IPS DF 6.9 (cell line): ENCODE data around the gene CTXND2.
"Not testable (repeated sequence)": the region's sequence is repeated elsewhere in the genome, so short reads cannot be mapped to it uniquely, and the experiment has no call there.

Experiments used
- DNase-seq: peaks from one replicate; pipeline ENCODE4 v3.0.0-alpha.2; 2013; ENCODE audit warnings: low read depth, low spot score
- H3K27ac ChIP-seq: one replicate; pipeline ENCODE4 v1.5.1; 2013; ENCODE audit warnings: low read length, control low read depth
- H3K27me3 ChIP-seq: 2 replicates; pipeline ENCODE4 v1.6.1; 2013; ENCODE audit warnings: mild to moderate bottlenecking, low read length; ENCODE audit not compliant: control insufficient read depth, insufficient read depth
- H3K36me3 ChIP-seq: 2 replicates; pipeline ENCODE4 v1.6.1; 2013; ENCODE audit warnings: low read length; ENCODE audit not compliant: control insufficient read depth, insufficient read depth
- H3K4me1 ChIP-seq: 2 replicates; pipeline ENCODE4 v1.6.1; 2013; ENCODE audit warnings: low read length; ENCODE audit not compliant: control insufficient read depth, insufficient read depth
- H3K4me3 ChIP-seq: 2 replicates; pipeline ENCODE4 v1.5.1; 2013; ENCODE audit warnings: mild to moderate bottlenecking, low read length
- H3K9me3 ChIP-seq: 2 replicates; pipeline ENCODE4 v1.6.1; 2013; ENCODE audit warnings: low read length, inconsistent platforms; ENCODE audit not compliant: control insufficient read depth, insufficient read depth
- WGBS: extraction: QIAGEN DNeasy Blood & Tissue Kit; methylation state at CpG from one replicate; pipeline ENCODE4 v1.1.7; 2013; ENCODE audit warnings: mixed read lengths, missing lambda C conversion rate; ENCODE audit not compliant: insufficient read length, insufficient coverage; 5-methylcytosine and 5-hydroxymethylcytosine counted together

Gene CTXND2

DNA sequence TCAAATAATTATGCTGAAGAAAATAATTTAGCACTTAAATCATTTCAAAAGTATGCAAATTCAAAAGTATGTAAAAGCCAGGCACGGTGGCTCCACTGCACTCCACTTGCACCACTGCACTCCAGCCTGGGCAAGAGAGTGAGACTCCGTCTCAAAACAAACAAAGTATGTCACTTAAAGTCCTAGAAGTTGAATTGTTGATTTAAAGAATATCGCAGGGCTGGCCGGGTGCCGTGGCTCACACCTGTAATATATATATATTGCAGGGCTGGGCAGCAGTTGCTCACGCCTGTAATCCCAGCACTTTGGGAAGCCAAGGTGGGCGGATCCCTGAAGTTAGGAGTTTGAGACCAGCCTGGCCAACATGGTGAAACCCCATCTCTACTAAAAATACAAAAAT, 30.5 kb downstream of the CTXND2 start:
- Histone ChIP-seq H3K36me3 (no peaks in the 10 kb centered on the region), H3K4me1 (no peaks in the 10 kb centered on the region), H3K27ac (no peak overlapping the region), H3K27me3 (no peaks in the 10 kb centered on the region), H3K9me3 (no peaks in the 10 kb centered on the region), H3K4me3 (no peak overlapping the region)
- no peak for DNase-seq
- no CpG with 5 or more reads among the region's 7 CpGs for WGBS

DNA sequence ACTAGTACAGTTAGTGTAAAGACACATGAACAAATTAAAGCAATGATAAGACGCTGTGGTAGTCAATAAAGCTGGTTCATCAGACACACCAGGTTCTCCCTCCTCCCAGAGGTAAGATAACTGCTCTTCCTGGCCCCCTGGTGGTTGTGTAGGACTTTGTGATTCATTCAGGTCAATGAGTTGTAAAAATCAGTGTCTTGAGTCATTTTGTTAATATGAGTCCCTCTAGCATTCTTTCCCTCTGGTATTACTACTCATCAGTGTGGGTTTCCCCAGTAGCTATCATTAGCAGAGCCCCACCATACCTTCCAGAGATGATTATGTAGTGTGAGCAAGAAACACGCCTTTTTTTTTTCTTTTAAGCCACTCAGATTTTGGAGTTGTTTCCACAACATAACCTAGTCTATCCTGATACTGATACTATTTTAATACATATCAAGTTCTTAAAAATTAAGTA, 35.6 kb downstream of the CTXND2 start:
- no peak overlapping the region for H3K27ac ChIP-seq
- no peak overlapping the region for H3K4me3 ChIP-seq
- WGBS: no CpG with 5 or more reads among the region's 2 CpGs
- no peaks in the 10 kb centered on the region for H3K4me1 ChIP-seq
- peaks cover under 1% of the 10 kb centered on the region; the same call in 1 of the 2 replicates for H3K36me3 ChIP-seq
- peak; percentile 52 for DNase-seq
- H3K9me3 ChIP-seq: no peaks in the 10 kb centered on the region
- H3K27me3 ChIP-seq: no peaks in the 10 kb centered on the region

- H3K9me3 ChIP-seq: no peaks in the 10 kb centered on the region
- H3K4me3 ChIP-seq: no peak overlapping the region
- no peaks in the 10 kb centered on the region for H3K4me1 ChIP-seq
- H3K27me3 ChIP-seq: no peaks in the 10 kb centered on the region
- no CpG with 5 or more reads among the region's 23 CpGs for WGBS
- no peak for DNase-seq
- H3K36me3 ChIP-seq: peaks cover 6% of the 10 kb centered on the region; the same call in 1 of the 2 replicates
- H3K27ac ChIP-seq: no peak overlapping the region
These were observed 38.1 kb downstream of the CTXND2 start for GRCh38 chr1:150925080-150925479.

- H3K27ac ChIP-seq: no peak within 1 kb of the TSS
- H3K9me3 ChIP-seq: no peaks in the 10 kb centered on the region
- WGBS: no CpG with 5 or more reads among the region's 39 CpGs
- no peaks in the 10 kb centered on the region for H3K27me3 ChIP-seq
- H3K36me3 ChIP-seq: peaks cover 11% of the 10 kb centered on the region; the same call in 1 of the 2 replicates
- no peaks in the 10 kb centered on the region for H3K4me1 ChIP-seq
- H3K4me3 ChIP-seq: peak within 1 kb of the TSS; percentile 85
- DNase-seq: peak; percentile 99
These were observed 39.3 kb downstream of the CTXND2 start, which contains the start of gene SETDB1 for GRCh38 chr1:150926097-150926741. Gene SETDB1, plus strand, starts transcription at chr1:150926363. Its CDS starts 1,352 bp downstream, at chr1:150927715.

- no CpG with 5 or more reads among the region's 4 CpGs for WGBS
- Histone ChIP-seq H3K27ac (no peak overlapping the region), H3K4me3 (no peak overlapping the region), H3K27me3 (no peaks in the 10 kb centered on the region), H3K36me3 (peaks cover 11% of the 10 kb centered on the region; the same call in 1 of the 2 replicates), H3K4me1 (no peaks in the 10 kb centered on the region), H3K9me3 (no peaks in the 10 kb centered on the region)
- no peak for DNase-seq
These were observed 40.7 kb downstream of the CTXND2 start for GRCh38 chr1:150927624-150928023.

DNA sequence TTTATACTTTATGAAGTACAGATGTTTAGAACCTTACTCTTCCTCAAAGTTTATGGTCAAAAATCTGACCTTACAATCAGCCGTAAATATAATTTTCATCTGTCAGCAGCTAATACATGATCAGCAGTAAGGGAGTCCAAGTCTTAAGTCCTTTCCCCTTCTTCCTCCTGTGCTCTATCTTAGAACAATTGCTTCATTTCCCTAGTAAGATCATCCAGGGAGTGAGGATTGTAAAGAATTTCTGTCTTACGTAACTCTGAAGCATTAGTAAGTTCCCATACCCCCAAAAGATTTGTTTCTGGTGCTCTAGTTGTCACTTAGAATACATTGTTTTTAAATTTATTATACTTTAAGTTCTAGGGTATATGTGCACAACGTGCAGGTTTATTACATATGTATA, 41.4 kb downstream of the CTXND2 start:
- no peak overlapping the region for H3K4me3 ChIP-seq
- H3K9me3 ChIP-seq: no peaks in the 10 kb centered on the region
- H3K27me3 ChIP-seq: no peaks in the 10 kb centered on the region
- no CpG with 5 or more reads among the region's 3 CpGs for WGBS
- no peaks in the 10 kb centered on the region for H3K4me1 ChIP-seq
- H3K36me3 ChIP-seq: peaks cover 11% of the 10 kb centered on the region; the same call in 1 of the 2 replicates
- no peak overlapping the region for H3K27ac ChIP-seq
- DNase-seq: no peak

DNA sequence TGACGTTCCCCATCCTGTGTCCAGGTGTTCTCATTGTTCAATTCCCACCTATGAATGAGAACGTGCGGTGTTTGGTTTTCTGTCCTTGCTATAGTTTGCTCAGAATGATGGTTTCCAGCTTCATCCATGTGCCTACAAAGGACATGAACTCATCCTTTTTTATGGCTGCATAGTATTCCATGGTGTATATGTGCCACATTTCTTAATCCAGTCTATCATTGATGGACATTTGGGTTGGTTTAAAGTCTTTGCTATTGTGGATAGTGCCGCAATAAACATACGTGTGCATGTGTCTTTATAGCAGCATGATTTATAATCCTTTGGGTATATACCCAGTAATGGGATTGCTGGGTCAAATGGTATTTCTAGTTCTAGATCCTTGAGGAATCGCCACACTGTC, 41.8 kb downstream of the CTXND2 start:
- H3K36me3 ChIP-seq: peaks cover 11% of the 10 kb centered on the region; the same call in 1 of the 2 replicates
- H3K4me3 ChIP-seq, H3K27ac ChIP-seq, H3K4me1 ChIP-seq, H3K27me3 ChIP-seq, H3K9me3 ChIP-seq, DNase-seq: not testable (repeated sequence)
- WGBS: no CpG with 5 or more reads among the region's 6 CpGs

- Histone ChIP-seq H3K9me3 (no peaks in the 10 kb centered on the region), H3K27me3 (no peaks in the 10 kb centered on the region), H3K27ac (no peak overlapping the region), H3K4me3 (no peak overlapping the region), H3K36me3 (peaks cover 11% of the 10 kb centered on the region; the same call in 1 of the 2 replicates), H3K4me1 (no peaks in the 10 kb centered on the region)
- DNase-seq: no peak
- no CpG with 5 or more reads among the region's 1 CpG for WGBS
These were observed 44.8 kb downstream of the CTXND2 start for GRCh38 chr1:150931773-150932172.

DNA sequence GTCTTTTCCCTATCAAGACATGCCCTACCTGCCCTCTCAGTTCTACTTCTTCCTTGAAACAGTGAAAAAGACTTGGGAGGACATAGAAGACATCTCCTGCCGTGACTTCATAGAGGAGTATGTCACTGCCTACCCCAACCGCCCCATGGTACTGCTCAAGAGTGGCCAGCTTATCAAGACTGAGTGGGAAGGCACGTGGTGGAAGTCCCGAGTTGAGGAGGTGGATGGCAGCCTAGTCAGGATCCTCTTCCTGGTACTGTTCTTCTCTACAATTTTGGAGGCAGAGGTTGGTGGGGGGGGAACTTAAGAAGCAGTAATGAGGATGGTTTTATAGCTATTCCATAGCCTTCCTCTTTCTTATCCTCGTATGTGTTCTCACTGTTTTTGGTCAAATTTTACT, 57.9 kb downstream of the CTXND2 start:
- Histone ChIP-seq H3K36me3 (peaks cover 31% of the 10 kb centered on the region), H3K27me3 (peaks cover 2% of the 10 kb centered on the region; the same call in 1 of the 2 replicates), H3K9me3 (no peaks in the 10 kb centered on the region), H3K27ac (no peak overlapping the region), H3K4me3 (no peak overlapping the region), H3K4me1 (no peaks in the 10 kb centered on the region)
- no CpG with 5 or more reads among the region's 5 CpGs for WGBS
- no peak for DNase-seq

- no CpG with 5 or more reads among the region's 3 CpGs for WGBS
- Histone ChIP-seq H3K4me3 (no peak overlapping the region), H3K4me1 (no peaks in the 10 kb centered on the region), H3K27ac (no peak overlapping the region), H3K27me3 (no peaks in the 10 kb centered on the region), H3K36me3 (peaks cover 25% of the 10 kb centered on the region; the same call in 1 of the 2 replicates), H3K9me3 (no peaks in the 10 kb centered on the region)
- no peak for DNase-seq
These were observed 67.8 kb downstream of the CTXND2 start for GRCh38 chr1:150954708-150955107.

DNA sequence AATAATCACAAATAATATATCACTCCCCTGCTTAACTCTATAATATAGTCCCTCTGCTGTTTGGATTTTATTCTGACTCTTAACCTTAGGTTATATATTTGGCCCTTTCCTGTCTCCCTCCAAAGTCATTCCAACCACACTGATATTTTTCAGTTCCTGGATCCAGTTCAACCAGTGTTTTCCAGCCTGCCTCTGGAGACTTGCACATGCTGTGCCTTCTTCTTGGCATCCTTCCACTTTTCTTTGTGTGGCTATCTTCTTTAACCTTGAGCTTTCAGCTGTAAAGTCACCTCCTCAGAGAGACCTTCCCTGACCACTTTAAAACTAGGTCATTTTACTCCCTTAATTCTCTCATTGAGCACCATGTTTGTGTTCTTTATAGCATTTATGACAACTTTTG, 68.3 kb downstream of the CTXND2 start:
- no peak for DNase-seq
- Histone ChIP-seq H3K9me3 (no peaks in the 10 kb centered on the region), H3K36me3 (peaks cover 25% of the 10 kb centered on the region; the same call in 1 of the 2 replicates), H3K27ac (no peak overlapping the region), H3K4me1 (no peaks in the 10 kb centered on the region), H3K4me3 (no peak overlapping the region), H3K27me3 (no peaks in the 10 kb centered on the region)
